HG02678 (cell line): ENCODE results near the gene CFB.
A peak's percentile ranks its signal among the peaks of the same experiment; 100 is the strongest.

ENCODE experiments used
- ATAC-seq: cut with Tn5 transposase; IDR thresholded peaks from one replicate; pipeline ENCODE4 v1.9.1; 2021; ENCODE audit warnings: mild to moderate bottlenecking, moderate library complexity; ENCODE audit not compliant: unreplicated experiment

The CFB gene

GRCh38 chr6:31947864-31948263 lies 2.0 kb downstream of the CFB start:
- ATAC-seq: no peak

- no peak for ATAC-seq
Measured at GRCh38 chr6:31948306-31948705, 2.4 kb downstream of the CFB start.

DNA sequence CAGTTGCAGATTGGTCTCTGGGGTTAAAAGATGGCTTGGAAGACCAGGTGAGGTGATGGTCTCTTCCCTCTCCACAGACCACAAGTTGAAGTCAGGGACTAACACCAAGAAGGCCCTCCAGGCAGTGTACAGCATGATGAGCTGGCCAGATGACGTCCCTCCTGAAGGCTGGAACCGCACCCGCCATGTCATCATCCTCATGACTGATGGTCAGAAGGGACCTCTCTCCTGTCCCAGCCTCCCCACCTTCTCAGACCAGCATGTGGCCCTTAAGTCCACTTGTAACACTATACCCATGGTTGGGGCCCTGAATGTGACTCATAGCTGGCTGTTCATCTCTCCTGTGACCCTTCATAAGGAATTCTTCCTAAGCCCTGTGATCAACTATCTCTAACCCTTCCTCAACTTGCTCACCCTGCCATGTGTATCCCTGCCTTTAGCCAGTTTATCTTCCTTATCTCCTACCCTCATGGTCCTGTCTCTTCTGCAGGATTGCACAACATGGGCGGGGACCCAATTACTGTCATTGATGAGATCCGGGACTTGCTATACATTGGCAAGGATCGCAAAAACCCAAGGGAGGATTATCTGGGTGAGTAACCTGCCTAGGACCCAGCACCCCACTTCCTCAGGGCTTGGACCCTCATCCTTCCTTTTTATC lies 3.0 kb downstream of the CFB start:
- ATAC-seq: no peak

- ATAC-seq: no peak
Measured at GRCh38 chr6:31949926-31950548, 4.1 kb downstream of the CFB start.

- ATAC-seq: no peak
Measured at GRCh38 chr6:31952140-31952805, 6.4 kb downstream of the CFB start.

- no peak for ATAC-seq
Measured at GRCh38 chr6:31952890-31953289, 7.0 kb downstream of the CFB start.

DNA sequence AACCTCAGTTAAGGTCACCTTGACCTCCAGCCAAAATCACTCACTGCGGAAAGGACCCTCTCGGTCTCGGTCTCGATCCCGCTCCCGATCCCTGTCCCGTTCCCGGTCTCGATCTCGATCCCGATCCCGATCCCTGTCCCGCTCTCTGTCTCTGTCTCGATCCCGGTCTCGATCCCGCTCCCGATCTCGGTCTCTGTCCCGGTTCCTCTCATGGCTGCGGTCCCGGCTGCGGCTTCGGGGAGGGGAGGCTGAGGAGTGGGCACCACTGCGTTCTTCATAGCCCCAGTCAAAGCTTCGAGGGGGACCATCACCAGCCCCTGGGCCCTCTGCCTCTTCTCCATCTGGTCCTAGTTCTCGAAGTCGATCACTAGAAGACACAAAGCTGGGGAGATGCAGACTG lies 8.6 kb downstream of the CFB start:
- ATAC-seq: no peak

DNA sequence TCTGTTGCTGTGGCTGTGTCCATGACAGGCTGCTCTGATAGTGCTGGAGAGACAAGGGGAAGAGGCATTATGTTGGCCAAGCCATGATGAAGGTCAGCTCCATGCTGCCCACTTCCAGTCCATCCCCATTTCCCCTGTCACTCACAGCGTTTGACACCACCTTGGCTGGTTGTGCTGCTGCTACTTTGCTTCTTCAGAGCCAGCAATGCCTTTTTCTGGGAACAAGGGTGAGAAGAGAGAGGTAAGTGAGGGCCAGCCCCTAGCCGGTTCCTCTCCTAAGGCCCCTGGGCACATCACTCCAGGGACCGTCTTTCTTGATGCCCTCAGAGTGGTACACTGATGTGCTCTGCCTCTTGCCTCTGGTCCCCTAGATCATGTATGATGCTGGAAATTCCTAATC lies 10.9 kb downstream of the CFB start:
- no peak for ATAC-seq

DNA sequence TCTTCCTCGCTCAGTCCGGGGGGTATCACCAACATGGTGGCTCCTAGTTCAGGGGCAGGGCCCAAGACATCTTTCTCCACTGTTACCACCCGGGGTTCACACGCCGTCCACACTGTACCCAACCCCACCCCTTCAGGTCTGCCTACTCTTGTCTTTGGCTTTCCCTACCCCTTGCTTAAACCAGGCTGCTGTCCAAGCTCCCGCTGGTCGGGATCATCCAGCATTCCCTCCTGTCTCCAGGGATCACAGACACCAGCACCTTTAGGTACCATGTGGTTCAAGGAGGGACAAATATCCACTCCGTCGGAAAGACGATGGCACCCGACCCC lies 12.5 kb downstream of the CFB start:
- ATAC-seq: no peak

DNA sequence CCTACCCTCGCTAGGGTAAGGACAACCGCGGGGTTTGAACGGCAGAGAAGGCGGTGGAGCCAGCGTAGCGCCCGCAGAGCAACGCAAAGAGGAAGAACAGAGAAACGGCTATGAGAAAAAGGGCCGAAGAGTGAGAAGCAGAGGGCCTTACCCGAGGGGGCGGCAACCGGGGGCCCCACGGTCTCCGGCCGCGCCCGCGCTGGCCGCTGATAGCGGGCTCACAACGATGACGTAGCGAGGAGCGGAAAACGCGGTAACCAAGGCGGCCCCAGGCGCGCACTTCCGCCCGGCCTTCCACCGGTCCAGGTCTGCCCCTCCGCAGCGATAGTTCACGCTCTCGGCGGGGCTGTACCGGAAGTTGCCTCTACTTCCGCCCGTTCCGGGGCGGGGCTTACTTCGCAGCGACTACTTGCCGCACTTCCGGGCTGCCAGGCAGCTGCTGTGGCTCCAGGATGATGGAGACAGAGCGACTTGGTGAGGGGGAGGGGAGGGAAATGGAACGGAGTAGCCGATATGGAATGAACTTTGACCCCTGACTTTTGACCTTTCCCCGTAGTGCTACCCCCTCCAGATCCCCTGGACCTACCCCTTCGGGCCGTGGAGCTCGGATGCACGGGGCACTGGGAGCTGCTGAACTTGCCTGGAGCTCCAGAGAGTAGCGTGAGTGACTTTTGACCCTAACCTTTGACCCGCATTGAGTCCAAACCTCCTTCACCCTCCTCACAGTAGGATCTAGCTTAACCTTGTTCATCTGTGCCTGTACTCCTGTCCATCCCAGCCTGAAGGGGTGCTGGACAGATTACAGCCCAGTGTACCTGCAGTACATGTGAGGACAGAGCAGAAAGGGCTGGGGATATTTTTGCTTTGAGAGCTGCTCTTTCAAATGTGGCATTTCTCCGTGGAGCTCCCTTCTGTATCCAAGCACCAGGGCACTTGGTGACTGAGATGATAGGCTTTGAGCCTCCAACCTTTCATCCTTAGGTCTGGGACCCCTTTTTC lies 13.1 kb downstream of the CFB start, which contains the start of the genes NELFE and SKIC2:
Gene NELFE, minus strand, starts transcription at position 231 of the 999 bp plus-strand sequence. CDS start 525 bp downstream, outside the sequence.
Gene SKIC2, plus strand, starts transcription at position 435 of the 999 bp plus-strand sequence. Its CDS starts 18 bp downstream, at position 453.
- ATAC-seq: peak; percentile 97

DNA sequence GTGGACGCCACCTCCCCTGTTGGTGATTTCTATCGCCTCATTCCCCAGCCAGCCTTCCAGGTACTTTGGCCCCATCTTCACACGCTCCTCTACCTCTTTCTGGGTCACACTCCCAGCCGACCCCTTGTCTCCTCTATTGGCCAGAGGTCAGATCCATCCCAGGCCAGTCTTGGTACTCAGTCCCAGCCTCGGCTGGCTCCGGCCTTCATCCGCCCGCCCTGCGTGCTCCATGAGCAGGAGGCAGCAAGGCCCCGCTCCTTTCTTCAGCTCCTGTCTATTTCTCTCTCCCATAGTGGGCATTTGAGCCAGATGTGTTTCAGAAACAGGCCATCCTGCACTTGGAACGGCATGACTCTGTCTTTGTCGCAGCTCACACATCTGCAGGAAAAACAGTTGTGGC lies 15.7 kb downstream of the CFB start:
- ATAC-seq: no peak

DNA sequence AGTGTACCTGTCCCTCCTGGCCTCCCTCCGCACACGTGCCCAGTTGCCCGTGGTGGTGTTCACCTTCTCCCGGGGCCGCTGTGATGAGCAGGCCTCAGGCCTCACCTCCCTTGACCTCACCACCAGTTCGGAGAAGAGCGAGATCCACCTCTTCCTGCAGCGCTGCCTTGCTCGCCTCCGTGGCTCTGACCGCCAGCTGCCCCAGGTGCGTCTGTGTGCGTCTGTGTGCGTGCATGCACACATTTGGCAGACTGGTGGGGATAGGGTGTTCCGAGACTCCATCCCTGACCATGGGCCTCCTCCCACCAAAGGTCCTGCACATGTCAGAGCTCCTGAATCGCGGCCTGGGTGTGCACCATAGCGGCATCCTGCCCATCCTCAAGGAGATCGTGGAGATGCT lies 18.0 kb downstream of the CFB start:
- no peak for ATAC-seq

DNA sequence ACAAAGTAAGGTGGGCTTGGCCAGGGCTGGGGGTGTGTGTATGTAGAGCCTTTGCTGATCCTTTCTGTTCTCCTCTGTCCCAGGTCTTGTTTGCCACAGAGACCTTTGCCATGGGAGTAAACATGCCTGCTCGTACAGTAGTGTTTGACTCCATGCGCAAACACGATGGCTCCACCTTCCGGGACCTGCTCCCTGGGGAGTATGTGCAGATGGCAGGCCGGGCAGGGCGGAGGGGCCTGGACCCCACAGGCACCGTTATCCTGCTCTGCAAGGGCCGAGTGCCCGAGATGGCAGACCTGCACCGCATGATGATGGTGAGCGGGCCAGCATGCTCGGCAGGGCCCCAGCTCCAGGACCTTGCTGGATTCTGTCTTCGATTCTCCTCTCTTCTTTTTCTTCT lies 19.8 kb downstream of the CFB start:
- no peak for ATAC-seq

- no peak for ATAC-seq
Measured at GRCh38 chr6:31966506-31966905, 20.6 kb downstream of the CFB start.

- no peak for ATAC-seq
Measured at GRCh38 chr6:31966997-31967925, 21.4 kb downstream of the CFB start.

DNA sequence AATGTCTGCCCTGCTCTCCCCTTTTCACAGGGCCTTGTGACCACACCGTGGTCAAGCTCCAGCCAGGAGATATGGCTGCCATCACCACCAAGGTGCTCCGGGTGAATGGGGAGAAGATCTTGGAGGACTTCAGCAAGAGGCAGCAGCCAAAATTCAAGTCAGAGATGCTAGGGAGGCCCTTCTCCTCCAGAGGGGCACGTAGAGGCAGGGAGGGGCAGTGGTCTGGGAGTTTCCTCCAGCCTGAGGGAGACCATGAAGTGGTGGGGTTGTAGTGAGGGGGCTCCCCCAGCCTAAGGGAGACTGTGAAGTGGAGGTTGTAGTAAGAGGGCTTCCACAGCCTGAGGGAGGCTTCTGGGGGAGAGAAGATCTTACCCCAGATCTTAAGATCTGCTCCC lies 22.0 kb downstream of the CFB start:
- ATAC-seq: no peak

DNA sequence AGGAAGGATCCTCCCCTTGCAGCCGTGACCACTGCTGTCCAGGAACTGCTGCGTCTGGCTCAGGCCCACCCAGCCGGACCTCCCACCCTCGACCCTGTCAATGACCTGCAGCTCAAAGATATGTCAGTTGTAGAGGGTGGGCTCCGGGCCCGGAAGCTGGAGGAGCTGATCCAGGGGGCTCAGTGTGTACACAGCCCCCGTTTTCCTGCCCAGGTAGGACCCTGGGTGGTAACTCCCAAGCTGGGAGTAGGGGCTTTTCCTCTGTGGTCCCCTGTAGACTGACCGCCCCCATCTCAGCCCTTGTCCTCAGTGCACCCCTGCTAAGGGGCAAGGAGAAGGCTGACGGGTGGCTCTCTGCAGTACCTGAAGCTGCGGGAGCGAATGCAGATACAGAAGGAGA lies 22.4 kb downstream of the CFB start:
- no peak for ATAC-seq

- no peak for ATAC-seq
Measured at GRCh38 chr6:31968791-31969711, 23.2 kb downstream of the CFB start.
